Activated naive CD4-positive, alpha-beta T cell treated with anti-CD3 and anti-CD28 coated beads, Interleukin-2, amount 50 U/mL, for 24 hours (primary cell): ENCODE results near the gene ICAM3.

Experiments
- H3K27ac Mint-ChIP-seq: one replicate; pipeline ENCODE4 v1.8.0; 2021; ENCODE audit warnings: mild to moderate bottlenecking, mixed read lengths
- H3K27me3 Mint-ChIP-seq: one replicate; pipeline ENCODE4 v1.8.0; 2021; ENCODE audit warnings: mixed read lengths
- H3K36me3 Mint-ChIP-seq: one replicate; pipeline ENCODE4 v1.8.0; 2021; ENCODE audit warnings: mixed read lengths
- H3K4me1 Mint-ChIP-seq: one replicate; pipeline ENCODE4 v1.8.0; 2021; ENCODE audit warnings: mixed read lengths
- H3K4me3 Mint-ChIP-seq: one replicate; pipeline ENCODE4 v1.8.0; 2021; ENCODE audit warnings: mild to moderate bottlenecking, mixed read lengths
- H3K9me3 Mint-ChIP-seq: one replicate; pipeline ENCODE4 v1.8.0; 2021; ENCODE audit warnings: mixed read lengths

The ICAM3 gene

DNA sequence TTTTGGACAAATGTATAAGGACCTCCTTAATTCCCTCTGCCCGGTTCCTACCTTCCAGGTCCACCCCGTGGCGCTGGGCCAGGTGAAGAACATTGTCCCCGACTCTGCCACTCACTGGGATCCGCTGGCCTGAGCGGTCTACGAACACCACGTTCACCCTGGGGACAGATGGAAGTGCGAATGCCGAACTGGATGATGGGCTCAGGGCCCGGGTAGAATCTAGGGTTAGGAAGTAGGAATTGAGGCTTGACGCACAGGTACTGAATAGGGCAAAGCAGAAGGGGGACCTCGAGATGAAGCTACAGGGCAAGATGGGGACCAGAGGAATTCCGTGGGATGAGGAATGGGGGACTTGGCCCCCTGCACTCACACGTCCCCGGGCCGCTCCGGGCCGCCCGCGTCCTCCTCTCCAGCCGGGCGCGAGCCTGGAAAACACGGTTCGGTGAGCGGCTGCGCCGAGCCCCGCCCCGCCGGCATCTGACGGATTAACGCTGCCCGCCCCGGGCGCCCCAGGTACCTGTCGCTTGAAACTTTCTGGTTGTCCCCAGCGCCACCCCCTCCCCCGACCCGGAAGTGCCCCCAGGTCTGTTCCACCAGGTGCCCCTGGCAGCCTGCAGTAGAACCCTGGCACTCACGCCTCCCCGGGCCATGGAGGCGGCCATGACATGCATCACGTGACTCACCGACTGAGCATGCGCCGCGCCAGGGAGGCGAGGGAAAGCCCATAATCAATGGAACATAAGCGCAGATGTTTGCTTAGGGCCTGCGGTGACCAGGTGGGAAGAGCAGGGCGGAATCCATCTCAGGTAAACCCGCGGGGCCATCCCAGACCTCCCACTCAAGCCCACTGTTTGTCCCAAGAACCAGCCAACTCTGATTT, 23.8 kb downstream of the ICAM3 start, which contains the start of gene FDX2:
FDX2 (minus strand) TSS at position 681 of the 880 bp plus-strand sequence; CDS start at position 662, 19 bp downstream.
- peaks cover 21% of the 10 kb centered on the region for H3K4me1 Mint-ChIP-seq
- H3K27ac Mint-ChIP-seq = peak within 1 kb of the TSS; percentile 91
- H3K27me3 Mint-ChIP-seq = no peaks in the 10 kb centered on the region
- peaks cover 12% of the 10 kb centered on the region for H3K36me3 Mint-ChIP-seq
- H3K9me3 Mint-ChIP-seq = no peaks in the 10 kb centered on the region
- H3K4me3 Mint-ChIP-seq = peak within 1 kb of the TSS; percentile 89

- no peak within 1 kb of the TSS for H3K27ac Mint-ChIP-seq
- no peak within 1 kb of the TSS for H3K4me3 Mint-ChIP-seq
- H3K36me3 Mint-ChIP-seq = no peaks in the 10 kb centered on the region
These were observed 30.0 kb downstream of the ICAM3 start, which contains the start of gene ZGLP1 for GRCh38 chr19:10309423-10309822. Gene ZGLP1 (minus strand): TSS chr19:10309815.

GRCh38 chr19:10306327-10306726, 33.1 kb downstream of the ICAM3 start:
- Mint-ChIP-seq H3K4me3 (no peak overlapping the region), H3K27ac (no peak overlapping the region), H3K4me1 (peaks cover 7% of the 10 kb centered on the region), H3K27me3 (no peaks in the 10 kb centered on the region), H3K36me3 (no peaks in the 10 kb centered on the region), H3K9me3 (no peaks in the 10 kb centered on the region)

More at GRCh38 chr19:10309423-10309822, 30.0 kb downstream of the ICAM3 start, which contains the start of gene ZGLP1:
- Mint-ChIP-seq H3K9me3 (no peaks in the 10 kb centered on the region), H3K4me1 (peaks cover 3% of the 10 kb centered on the region), H3K27me3 (no peaks in the 10 kb centered on the region)

- no peaks in the 10 kb centered on the region for H3K9me3 Mint-ChIP-seq
- H3K27ac Mint-ChIP-seq = no peak overlapping the region
- no peak overlapping the region for H3K4me3 Mint-ChIP-seq
- H3K27me3 Mint-ChIP-seq = no peaks in the 10 kb centered on the region
- H3K36me3 Mint-ChIP-seq = no peaks in the 10 kb centered on the region
- peaks cover 7% of the 10 kb centered on the region for H3K4me1 Mint-ChIP-seq
These were observed 34.2 kb downstream of the ICAM3 start for GRCh38 chr19:10305139-10305806.

- H3K27ac Mint-ChIP-seq = no peak overlapping the region
- H3K4me3 Mint-ChIP-seq = no peak overlapping the region
These were observed 39.6 kb downstream of the ICAM3 start for GRCh38 chr19:10299545-10300458.

DNA sequence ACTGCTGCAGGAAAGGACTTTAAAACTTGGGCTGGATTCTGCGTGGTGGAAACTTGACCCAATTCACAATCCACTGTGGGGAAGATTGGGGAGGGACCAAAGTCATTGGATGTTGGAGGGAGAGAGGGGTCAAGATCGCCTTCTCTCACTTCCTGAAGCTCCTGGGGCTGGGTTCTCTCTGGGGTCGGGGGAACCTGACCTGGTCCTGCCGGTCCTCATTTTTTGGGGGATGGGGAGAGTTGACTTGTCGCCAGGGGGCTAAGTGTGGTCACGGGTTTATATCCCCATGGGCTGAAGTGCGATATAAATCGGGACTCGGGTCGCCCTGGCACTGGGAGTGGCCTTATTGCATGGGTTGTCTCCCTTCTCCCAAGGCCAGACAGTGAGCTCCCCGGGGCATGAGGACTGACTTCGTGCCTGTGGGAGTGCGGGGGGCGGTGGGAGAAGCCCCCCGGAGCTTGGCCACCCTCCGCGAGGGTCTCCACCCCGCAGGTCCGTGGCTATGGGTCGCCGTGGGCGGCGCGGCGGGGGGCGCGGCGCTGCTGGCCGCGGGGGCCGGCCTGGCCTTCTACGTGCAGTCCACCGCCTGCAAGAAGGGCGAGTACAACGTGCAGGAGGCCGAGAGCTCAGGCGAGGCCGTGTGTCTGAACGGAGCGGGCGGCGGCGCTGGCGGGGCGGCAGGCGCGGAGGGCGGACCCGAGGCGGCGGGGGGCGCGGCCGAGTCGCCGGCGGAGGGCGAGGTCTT, 43.4 kb downstream of the ICAM3 start:
- Mint-ChIP-seq H3K9me3 (no peaks in the 10 kb centered on the region), H3K36me3 (no peaks in the 10 kb centered on the region), H3K27me3 (peaks cover 22% of the 10 kb centered on the region), H3K4me1 (peaks cover 25% of the 10 kb centered on the region), H3K27ac (peak overlapping the region; percentile 70), H3K4me3 (peak overlapping the region; percentile 83)

More at GRCh38 chr19:10299545-10300458, 39.6 kb downstream of the ICAM3 start:
- Mint-ChIP-seq H3K27me3 (peaks cover 4% of the 10 kb centered on the region), H3K4me1 (peaks cover 13% of the 10 kb centered on the region), H3K36me3 (no peaks in the 10 kb centered on the region), H3K9me3 (no peaks in the 10 kb centered on the region)

GRCh38 chr19:10295305-10295846, 44.0 kb downstream of the ICAM3 start:
- Mint-ChIP-seq H3K36me3 (no peaks in the 10 kb centered on the region), H3K9me3 (no peaks in the 10 kb centered on the region), H3K27ac (peak overlapping the region; percentile 70), H3K4me1 (peaks cover 30% of the 10 kb centered on the region), H3K4me3 (peak overlapping the region; percentile 83), H3K27me3 (peaks cover 26% of the 10 kb centered on the region)

DNA sequence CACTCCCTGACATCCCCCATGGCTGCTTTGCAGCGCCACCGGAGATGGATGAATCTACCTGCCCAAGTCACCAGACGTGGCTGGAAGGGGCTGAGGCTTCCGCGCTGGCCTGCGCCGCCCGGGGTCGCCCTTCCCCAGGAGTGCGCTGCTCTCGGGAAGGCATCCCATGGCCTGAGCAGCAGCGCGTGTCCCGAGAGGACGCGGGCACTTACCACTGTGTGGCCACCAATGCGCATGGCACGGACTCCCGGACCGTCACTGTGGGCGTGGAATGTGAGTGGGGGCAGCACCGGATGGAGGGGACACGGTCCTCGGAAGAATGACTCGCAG, 45.1 kb downstream of the ICAM3 start:
- no peaks in the 10 kb centered on the region for H3K9me3 Mint-ChIP-seq
- H3K4me1 Mint-ChIP-seq = peaks cover 37% of the 10 kb centered on the region
- peaks cover 28% of the 10 kb centered on the region for H3K27me3 Mint-ChIP-seq
- peak overlapping the region; percentile 83 for H3K4me3 Mint-ChIP-seq
- no peak overlapping the region for H3K27ac Mint-ChIP-seq
- no peaks in the 10 kb centered on the region for H3K36me3 Mint-ChIP-seq

DNA sequence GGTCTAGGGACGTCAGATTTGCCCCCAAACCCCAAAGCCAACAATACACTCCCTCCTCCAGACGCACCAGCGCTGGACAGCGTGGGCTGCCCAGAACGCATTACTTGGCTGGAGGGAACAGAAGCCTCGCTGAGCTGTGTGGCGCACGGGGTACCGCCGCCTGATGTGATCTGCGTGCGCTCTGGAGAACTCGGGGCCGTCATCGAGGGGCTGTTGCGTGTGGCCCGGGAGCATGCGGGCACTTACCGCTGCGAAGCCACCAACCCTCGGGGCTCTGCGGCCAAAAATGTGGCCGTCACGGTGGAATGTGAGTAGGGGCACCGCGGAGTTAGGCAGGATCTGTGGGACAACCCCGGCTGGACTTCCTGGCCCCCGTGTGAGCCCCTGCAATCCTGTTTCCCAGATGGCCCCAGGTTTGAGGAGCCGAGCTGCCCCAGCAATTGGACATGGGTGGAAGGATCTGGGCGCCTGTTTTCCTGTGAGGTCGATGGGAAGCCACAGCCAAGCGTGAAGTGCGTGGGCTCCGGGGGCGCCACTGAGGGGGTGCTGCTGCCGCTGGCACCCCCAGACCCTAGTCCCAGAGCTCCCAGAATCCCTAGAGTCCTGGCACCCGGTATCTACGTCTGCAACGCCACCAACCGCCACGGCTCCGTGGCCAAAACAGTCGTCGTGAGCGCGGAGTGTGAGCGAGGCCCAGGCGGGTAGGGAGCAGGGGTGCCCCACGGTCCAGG, 45.6 kb downstream of the ICAM3 start:
- no peak overlapping the region for H3K4me3 Mint-ChIP-seq
- no peak overlapping the region for H3K27ac Mint-ChIP-seq
- no peaks in the 10 kb centered on the region for H3K36me3 Mint-ChIP-seq
- peaks cover 28% of the 10 kb centered on the region for H3K27me3 Mint-ChIP-seq
- H3K4me1 Mint-ChIP-seq = peaks cover 42% of the 10 kb centered on the region
- no peaks in the 10 kb centered on the region for H3K9me3 Mint-ChIP-seq

- Mint-ChIP-seq H3K27ac (peak overlapping the region; percentile 8), H3K36me3 (no peaks in the 10 kb centered on the region), H3K4me3 (peak overlapping the region; percentile 38), H3K9me3 (no peaks in the 10 kb centered on the region), H3K27me3 (peaks cover 32% of the 10 kb centered on the region), H3K4me1 (peaks cover 47% of the 10 kb centered on the region)
These were observed 46.4 kb downstream of the ICAM3 start for GRCh38 chr19:10292789-10293636.

DNA sequence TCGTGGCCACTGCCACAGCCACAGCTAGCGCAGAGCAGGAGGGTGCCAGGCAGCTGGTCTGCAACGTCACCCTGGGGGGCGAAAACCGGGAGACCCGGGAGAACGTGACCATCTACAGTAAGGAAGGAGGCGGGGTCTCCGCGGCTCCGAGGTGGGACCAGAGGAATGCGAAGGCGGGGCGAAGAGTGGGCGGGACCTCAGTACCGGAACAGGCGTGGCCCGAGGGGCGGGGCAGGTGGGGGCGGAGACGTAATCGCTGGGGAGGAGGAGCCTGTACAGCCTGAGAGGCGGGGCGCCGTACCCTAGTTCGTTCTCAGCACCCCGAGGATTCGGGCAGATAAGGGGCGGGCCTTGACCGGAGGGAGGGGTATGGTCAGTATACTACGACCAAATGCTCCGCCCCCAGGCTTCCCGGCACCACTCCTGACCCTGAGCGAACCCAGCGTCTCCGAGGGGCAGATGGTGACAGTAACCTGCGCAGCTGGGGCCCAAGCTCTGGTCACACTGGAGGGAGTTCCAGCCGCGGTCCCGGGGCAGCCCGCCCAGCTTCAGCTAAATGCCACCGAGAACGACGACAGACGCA, 47.1 kb downstream of the ICAM3 start:
- H3K9me3 Mint-ChIP-seq = no peaks in the 10 kb centered on the region
- peak overlapping the region; percentile 65 for H3K27ac Mint-ChIP-seq

DNA sequence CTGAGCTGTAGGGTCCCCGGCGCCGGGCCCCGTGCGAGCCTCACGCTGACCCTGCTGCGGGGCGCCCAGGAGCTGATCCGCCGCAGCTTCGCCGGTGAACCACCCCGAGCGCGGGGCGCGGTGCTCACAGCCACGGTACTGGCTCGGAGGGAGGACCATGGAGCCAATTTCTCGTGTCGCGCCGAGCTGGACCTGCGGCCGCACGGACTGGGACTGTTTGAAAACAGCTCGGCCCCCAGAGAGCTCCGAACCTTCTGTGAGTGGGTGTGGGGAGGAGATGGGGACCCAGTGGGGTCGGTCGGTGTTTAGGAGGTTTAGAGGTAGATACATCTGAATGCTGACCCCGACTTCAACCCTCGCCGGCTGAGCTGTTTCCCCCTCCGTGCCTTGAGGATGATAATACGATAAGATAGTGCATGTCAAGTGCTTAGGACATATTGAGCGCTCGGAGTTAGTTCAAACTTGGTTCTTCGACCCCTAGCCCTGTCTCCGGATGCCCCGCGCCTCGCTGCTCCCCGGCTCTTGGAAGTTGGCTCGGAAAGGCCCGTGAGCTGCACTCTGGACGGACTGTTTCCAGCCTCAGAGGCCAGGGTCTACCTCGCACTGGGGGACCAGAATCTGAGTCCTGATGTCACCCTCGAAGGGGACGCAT, 47.7 kb downstream of the ICAM3 start:
- Mint-ChIP-seq H3K27ac (peak overlapping the region; percentile 65), H3K27me3 (peaks cover 34% of the 10 kb centered on the region), H3K36me3 (no peaks in the 10 kb centered on the region), H3K4me1 (peaks cover 60% of the 10 kb centered on the region), H3K4me3 (peak overlapping the region; percentile 84), H3K9me3 (no peaks in the 10 kb centered on the region)

More for the DNA sequence above, 47.1 kb downstream of the ICAM3 start:
- peaks cover 34% of the 10 kb centered on the region for H3K27me3 Mint-ChIP-seq
- H3K4me1 Mint-ChIP-seq = peaks cover 54% of the 10 kb centered on the region
- peak overlapping the region; percentile 84 for H3K4me3 Mint-ChIP-seq
- H3K36me3 Mint-ChIP-seq = no peaks in the 10 kb centered on the region
